Activated CD4-positive, alpha-beta T cell treated with anti-CD3 and anti-CD28 coated beads, Interleukin-2, amount 50 U/mL, for 24 hours (primary cell): ENCODE data around the gene MAPKAPK2.

Source experiments
- DNase-seq, 2 donors: peaks; one replicate each; pipeline ENCODE4 v3.0.0-alpha.2; 2020; ENCODE audit warnings: low read depth in 1 of 2, low spot score in 1 of 2

The MAPKAPK2 gene

DNA sequence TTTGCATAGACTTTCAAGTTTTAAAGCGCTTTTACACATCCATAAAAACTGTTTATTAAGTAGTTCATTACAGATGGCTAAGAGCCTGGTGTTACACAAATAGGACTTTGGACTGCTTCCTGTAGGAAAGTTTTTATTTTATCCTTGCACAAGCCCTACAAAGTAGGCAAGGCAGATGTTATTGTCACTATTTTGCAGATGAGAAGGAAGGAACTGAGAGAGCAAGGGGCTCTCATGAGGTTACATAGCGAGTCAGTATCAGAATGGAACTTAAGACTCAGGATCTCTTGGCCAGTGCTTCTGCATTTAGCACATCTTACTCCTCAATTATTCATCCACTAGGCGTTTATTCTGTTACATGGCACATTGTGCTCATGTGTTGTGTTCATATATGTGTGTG is 2.6 kb upstream of the MAPKAPK2 start:
- no peak for DNase-seq

GRCh38 chr1:206683313-206683712 is 1.4 kb upstream of the MAPKAPK2 start:
- no peak for DNase-seq

GRCh38 chr1:206684003-206684402 is 702 bp upstream of the MAPKAPK2 start:
- DNase-seq = no peak

- no peak for DNase-seq
Observed at GRCh38 chr1:206685334-206685768, 646 bp downstream of the MAPKAPK2 start.

DNA sequence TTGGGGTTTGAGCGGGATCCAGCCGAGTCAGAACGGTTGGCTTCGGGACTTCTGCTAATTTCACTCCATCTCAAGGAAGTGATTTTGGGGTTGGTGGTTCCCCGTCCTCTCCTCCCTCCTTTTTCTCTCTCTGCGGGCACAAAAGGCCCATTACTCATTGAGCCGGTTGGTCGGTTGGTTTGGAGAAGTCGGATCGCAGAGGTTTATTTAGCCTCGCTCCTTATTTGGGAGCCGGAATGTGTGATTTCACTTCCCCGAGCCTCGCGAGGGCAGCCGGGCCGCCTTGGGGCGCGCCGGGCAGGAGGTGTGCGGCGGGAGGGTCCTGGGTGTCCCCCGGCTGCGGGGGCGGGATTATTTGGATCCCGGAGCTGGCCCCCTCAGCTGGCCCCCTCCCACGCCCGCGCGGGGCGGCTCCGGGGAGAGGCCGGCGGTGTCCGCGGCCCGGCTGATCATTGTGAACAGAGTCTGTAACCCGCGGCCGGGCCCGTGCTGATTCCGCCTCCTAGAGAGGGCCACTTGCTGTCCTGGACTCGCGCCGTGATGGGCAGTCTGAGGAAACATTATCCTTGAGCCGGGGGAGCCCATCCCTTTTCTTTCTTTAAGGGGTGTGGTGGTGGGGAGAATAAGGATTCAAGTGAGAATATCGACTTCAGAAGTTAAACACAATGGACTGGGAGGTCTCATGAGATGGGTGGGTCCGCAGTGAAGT is 1.2 kb downstream of the MAPKAPK2 start:
- DNase-seq = no peak

DNA sequence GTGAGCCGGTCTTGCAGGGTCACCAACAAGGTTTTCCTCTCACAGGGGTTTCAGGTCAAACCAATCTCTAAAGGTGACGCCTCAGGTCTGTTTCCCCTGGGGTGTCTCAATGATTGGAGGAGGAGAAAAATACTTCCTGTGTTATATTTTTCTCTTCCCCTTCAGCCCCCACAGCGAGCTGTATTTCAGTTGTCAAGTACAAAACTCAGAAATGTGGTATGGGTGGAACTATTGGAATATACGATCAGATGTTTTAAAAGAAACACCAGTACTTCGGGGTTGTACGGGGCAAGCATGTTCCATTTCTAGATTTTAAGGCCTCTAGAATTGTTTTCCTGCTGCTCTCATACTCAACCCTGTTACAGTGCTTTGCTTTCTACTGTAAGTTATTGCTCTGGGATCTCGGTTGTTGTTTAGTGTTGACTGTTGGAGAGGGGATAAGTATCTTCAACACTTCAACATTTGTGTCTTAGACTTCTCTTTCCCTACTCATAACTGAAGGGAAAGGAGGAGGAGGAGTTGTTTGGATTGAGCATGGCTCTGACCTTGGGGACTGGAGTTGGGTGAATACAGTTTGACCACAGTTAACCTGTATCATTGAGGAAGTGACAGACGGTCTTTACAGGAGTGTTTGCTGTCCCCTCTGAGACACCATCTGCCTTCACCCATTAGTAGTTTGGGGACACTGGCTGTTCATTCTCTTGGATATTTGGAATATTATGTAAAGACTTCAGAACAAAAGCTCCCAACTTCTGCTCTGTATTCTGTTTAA is 2.0 kb downstream of the MAPKAPK2 start:
- DNase-seq = no peak

DNA sequence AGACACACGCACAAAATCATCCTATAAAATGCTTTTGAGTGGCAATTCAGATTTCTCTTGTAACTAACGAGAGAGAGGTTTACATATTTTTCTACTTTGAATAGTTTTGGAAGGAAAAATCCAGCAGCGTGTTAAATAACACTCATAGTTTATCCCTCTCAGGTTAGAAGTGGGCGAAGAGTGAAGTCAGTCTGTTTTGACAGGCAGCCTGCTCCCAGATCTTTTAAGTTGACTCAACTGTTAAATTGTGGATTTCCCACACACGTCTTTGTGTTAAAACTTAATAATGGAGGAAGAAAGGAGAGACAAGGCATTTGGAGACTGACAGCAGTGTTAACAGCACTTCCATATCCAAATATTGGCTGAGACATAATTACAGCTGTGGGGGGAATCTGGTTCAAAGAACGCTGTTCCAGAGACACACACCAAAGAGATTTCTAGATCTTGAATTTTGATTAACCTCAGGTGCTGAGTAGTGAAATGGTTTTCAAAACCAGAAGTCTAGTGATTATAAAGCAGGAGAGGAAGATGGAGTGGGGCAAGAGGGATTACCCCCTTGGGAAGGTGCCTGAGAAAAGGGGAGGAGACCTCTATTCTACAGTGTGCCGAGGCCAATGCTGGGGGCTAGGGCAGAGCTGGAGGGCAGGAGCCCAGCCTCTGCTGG is 2.7 kb downstream of the MAPKAPK2 start:
- DNase-seq = no peak

DNA sequence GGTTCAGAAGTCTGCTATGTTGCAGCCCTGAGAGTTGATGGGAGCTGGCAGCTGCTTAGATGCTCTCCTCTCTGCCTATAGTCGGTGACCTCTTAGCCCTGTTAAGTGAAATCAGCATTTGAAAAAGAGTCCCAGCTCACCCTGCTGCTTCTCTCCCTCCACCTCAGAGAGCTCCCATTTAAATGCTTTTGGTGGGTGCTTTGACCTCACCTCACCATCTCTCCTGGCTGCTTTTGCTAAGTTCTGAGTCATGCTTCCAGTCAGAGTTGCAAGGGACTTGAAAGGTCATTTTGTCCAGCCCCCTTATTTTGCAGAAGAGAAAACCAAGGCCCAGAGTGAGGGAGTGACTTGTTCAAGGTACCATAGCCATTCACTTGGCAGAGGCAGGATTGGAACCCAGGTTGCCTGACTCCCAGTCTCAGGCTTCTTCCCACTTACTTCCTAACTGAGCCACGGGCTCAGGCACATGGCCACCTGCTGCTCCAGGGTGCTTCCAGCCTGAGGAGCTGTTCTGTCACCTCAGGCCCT is 3.3 kb downstream of the MAPKAPK2 start:
- DNase-seq = no peak

GRCh38 chr1:206690516-206690915 is 5.8 kb downstream of the MAPKAPK2 start:
- no peak for DNase-seq

GRCh38 chr1:206691604-206692003 is 6.9 kb downstream of the MAPKAPK2 start:
- DNase-seq = no peak

DNA sequence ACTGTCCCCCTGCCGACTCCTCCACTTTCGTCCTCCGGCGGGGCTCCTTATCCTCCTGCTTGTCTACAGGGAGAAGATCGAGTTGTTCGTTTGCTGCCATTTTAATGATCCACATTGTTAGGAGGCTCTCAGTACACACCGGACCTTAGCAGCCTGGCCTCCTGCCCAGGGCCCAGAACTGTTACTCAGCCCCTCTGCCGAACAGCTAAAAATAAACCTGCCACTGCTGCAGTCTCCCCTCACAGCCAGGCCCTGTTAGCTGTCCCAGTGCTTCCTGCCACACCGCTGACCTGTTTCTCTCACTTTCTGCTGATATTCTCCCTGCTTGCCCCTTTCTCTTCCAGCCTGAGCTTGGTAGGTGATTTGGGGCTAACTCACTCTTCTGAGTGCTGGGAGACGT is 8.3 kb downstream of the MAPKAPK2 start:
- no peak for DNase-seq

- DNase-seq = no peak
Observed at GRCh38 chr1:206693592-206693991, 8.9 kb downstream of the MAPKAPK2 start.

DNA sequence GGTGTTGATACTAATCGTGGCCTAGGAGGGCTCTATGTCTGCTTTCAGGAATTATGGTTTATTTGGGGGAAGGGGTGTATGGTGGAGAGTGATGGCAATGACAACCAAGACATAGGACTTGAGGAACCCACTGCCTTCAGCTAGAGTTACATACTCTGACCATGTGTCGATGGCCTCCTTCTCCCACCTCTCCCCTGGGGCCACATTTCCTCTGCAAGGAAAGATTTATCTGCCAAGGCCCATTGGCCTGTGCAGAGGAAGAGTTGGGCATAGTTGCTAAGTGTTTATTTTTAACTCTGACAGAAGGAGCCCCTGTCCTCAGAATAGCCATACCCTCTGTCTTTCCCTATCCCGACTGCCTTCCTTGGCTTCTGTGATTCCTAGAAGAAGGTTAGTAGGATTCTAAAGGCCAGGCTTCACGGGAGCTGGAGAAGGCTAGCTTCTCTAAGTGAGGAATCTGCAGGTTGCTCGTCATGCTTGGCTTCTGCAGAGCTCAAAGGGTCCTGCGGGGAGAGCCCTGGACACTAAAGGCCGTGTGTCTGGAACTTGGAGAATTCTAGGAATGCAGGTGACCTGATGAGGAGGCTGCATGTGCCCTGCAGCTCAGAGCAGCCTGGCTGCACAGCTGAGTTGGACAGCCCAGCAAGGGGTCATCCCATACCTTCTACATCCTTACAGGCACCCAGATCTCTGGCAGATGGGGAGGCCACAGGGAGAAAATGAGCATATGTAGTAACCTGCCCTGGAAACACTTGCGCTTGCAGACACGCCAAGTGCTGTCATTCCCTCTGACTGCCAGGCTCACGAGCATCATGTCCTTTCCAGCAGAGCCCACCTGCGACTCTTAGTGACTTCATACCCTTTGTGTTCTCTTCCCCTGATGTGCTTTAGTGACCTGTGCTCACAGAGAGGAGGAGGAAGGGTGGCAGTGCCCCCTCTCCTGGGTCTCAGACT is 9.7 kb downstream of the MAPKAPK2 start:
- no peak for DNase-seq

DNA sequence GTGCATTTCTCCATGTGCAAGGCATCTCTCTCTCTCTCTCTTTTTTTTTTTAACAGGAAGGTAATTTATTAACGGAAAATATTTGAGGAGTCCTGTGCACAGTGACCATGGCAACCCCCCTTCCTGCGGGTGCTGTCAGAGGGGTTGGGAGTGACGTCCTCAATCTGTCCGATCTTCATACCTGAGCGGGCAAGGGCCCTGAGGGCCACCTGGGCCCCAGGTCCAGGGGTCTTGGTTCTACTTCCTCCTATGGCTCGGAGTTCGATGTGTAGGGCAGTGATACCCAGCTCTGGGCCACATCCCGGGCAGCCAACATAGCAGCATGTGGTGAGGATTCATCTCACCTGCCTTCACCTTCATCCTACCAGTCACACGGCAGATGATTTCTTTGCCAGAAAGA is 11.0 kb downstream of the MAPKAPK2 start:
- DNase-seq = no peak

- no peak for DNase-seq
Observed at GRCh38 chr1:206696812-206697585, 12.3 kb downstream of the MAPKAPK2 start.

DNA sequence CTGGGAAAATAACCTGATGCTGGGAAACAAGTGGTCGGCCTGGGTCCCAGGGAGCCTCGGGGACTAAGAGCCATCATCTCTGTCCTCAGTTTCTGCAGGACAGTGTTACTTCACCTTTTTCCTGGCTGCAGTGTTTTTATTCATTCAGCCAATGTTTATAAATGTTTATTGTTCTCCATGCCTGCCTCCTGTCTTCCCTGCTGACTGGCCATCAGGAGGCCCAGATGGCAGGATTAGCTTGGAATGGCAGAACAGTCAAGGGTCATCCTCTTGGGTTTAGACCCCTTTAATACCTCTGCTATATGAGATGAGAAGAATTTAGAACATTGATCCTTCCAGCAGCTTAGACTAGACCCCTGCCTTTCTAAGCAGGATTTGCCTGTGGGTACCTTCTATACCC is 13.3 kb downstream of the MAPKAPK2 start:
- no peak for DNase-seq

GRCh38 chr1:206699000-206699586 is 14.4 kb downstream of the MAPKAPK2 start:
- no peak for DNase-seq

- no peak for DNase-seq
Observed at GRCh38 chr1:206699626-206700025, 14.9 kb downstream of the MAPKAPK2 start.

DNA sequence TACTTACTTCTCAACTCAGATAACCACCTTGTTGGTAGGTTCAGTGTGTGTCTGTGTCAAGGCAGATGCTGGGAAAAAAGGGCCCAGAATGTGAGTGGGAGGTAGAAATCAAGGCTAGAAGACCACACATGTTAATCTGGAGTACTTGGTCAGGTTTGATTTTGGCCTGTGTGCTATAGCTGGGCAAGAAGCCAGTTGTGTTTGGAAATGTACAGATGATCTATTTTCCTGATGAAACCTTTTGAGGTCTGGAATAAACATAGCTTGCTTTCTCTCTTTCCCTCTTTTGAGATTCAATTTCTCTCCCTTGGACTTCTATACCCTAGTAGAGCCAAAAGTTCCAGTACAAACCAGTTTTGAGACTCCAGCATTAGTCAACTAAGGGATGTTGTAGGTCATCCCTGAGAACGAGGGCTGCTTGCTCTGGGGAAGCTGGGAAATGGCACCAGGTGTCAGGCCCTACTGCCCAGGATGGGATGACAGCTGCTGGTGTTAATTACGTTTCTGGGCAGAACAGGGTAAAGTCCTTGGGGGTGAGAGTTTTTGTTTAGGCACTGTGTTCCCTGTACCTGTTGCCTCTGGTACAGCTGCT is 15.8 kb downstream of the MAPKAPK2 start:
- no peak for DNase-seq
